ENCODE measurements around the gene POLR3GL.

POLR3GL gene

DNA sequence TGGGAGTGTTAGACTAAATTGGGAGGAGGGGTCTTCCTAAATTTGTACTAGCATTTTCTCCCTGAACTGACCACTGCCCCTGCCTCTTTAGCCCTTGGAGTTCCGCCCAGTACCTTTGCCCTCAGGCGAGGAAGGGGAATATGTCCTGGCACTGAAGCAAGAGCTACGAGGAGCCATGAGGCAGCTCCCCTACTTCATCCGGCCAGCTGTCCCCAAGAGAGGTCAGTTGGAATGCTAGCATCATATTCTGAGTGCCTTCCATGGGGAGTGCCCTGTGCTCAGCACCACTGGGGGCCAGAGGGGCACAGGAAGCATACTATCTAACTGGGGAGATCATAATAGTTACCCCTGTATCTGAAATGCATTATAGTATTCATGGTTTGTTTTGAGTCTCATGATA, 10.7 kb downstream of the POLR3GL start:
- no peak for DNase-seq

- no peak for DNase-seq
These were observed 12.5 kb downstream of the POLR3GL start for GRCh38 chr1:145977016-145977415.

- DNase-seq: peak; percentile 79 to 90 (median 85)
These were observed 13.3 kb downstream of the POLR3GL start for GRCh38 chr1:145977486-145978470.

GRCh38 chr1:145978471-145978853, 14.0 kb downstream of the POLR3GL start:
- DNase-seq: no peak

GRCh38 chr1:145978854-145979745, 14.6 kb downstream of the POLR3GL start:
- peak; percentile 97 to 100 (median 98) for DNase-seq

DNA sequence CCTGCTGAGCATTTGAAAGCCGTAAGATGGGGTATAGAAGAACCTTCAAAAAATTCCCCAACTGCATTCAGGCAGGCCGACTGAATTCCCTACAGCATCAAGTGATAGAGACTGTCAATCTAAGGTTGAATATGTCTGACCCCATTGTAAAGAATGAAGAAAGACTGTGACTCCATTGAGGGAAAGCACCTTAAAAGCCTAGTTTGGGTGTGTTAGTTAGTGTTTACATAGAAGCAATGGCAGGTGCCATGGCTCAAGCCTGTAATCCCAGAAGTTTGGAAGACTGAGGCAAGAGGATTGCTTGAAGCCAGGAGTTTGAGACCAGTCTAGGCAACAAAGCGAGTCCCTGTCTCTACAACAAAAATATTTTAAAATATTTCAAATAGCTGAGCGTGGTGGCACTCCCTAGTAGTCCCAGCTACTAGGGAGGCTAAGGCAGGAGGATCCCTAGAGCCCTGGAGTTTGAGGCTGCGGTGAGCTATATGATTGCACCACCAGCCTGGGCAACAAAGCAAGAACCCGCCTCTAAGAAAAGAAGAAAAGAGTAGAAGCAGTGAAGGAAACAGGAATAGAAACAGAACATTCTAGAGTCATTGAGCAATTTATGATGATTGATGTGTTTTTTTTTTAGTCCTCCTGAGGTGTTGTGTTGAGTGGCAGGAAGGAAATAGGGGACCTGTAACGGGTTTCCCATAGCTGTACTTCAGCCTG, 15.4 kb downstream of the POLR3GL start:
- DNase-seq: peak in 3 of 4 experiments; percentile 65 to 78 (median 68)

DNA sequence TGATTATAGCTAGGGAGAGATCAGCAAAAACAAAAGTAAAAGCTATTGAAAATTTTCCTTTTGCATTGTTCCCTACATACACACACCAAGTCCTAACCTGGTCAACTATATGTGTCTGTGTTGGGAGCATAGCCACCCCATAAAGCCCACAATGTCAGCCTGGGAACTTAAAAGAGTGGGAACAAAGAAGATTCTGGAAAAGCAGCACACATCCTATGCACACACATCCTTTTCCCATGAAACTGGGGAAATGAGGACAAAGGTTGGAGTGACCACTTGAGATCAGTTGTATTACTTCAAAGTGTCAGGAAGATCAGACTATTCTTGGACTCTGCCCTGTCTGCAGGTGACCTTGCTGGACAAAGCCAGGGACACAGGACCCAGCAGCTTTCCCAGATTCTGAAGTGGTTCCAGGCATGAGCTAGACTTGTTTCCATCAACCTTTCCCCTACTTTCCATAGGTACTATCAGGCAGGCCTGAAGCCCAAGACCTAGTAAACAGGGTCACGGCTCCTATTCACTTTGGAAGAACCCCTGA, 16.0 kb downstream of the POLR3GL start:
- DNase-seq: no peak

DNA sequence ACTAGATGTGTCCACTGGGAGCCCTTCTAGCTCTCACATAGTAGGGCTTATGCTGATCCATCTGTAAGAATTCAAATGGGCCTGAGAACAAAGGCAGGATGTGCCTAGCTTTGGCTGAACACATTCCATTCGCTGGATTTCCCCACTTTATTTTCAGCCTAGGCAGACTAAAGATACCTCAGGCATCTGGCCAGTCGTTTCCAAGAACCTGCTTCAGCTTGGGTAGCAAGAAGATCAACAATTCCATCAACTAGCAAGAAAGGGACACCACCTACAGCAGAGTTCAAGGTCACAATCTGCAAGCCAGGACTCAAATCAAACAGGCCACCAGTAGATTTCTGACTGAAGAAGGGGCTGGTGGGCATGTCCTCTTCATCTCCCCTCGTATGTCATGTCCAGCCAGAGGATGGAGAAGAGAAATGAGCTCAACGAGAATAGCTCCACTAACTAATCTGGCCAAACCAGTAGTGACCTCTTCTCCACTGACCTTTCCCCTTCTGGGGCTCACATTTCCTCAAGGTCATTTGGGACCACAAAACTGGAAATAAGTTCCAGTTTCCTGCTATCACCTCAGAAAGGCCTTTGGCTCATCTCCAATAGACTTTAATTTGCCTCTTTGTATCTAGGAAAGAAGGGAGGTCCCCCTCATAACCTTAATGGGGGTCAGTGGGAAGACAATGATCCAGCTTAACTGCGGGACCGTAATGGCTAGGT, 17.7 kb downstream of the POLR3GL start:
- DNase-seq: no peak

- DNase-seq: peak in 3 of 4 experiments; percentile 61 to 73 (median 69)
These were observed 18.8 kb downstream of the POLR3GL start for GRCh38 chr1:145983206-145983675.

- DNase-seq: peak in 3 of 4 experiments; percentile 20 to 47 (median 34)
These were observed 19.7 kb downstream of the POLR3GL start for GRCh38 chr1:145983960-145984830.

DNA sequence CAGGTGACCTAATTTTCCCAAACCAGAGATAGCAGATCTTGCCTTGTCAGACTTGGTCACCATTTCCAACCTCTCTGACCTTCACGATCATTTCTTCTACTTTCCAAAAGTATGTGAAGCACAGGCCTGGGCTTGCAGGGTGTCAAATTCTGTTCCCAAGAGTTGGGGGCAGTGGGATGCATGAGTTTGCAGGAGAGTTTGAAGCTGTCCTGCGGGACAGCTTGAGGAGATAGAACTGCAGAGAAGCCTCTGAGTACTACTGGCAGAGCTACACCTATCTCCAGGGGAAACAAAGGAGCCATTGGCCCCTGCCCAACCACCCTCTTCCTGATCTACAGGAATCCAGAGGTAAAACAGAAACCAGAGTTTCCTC, 20.6 kb downstream of the POLR3GL start:
- DNase-seq: no peak

- peak; percentile 64 to 85 (median 82) for DNase-seq
These were observed 21.3 kb downstream of the POLR3GL start for GRCh38 chr1:145985502-145986439.

DNA sequence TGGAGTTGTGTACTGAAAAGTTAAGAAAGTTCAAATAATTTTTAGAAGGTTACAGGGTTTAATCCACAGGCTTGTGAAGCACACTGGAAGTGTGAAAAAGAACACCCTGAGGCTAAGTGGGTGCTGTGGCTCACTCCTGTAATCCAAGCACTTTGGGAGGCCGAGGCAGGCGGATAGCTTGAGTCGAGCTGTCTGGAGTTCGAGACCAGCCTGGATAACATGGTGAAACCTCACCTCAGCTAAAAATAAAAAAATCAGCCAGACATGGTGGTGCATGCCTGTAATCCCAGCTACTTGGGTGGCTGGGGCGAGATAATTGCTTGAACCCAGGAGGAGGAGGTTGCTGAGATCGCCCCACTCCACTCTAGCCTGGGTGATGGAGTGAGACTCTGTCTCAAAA, 22.1 kb downstream of the POLR3GL start:
- DNase-seq: no peak

- no peak for DNase-seq
These were observed 23.4 kb downstream of the POLR3GL start for GRCh38 chr1:145987926-145988325.

GRCh38 chr1:145988773-145989172, 24.3 kb downstream of the POLR3GL start:
- peak in 1 of 4 experiments; percentile 36 for DNase-seq

GRCh38 chr1:145990249-145990855, 25.9 kb downstream of the POLR3GL start:
- peak in 1 of 4 experiments; percentile 45 for DNase-seq

GRCh38 chr1:145991735-145992412, 27.4 kb downstream of the POLR3GL start:
- peak; percentile 45 to 63 (median 56) for DNase-seq

GRCh38 chr1:145992502-145992936, 28.0 kb downstream of the POLR3GL start:
- DNase-seq: no peak
